Mesodermal cell (in vitro differentiated cells): ENCODE results near the gene ANKMY2.

ENCODE experiments used
- H3K27ac ChIP-seq: 2 replicates; pipeline ENCODE4 v1.7.0; 2013; ENCODE audit warnings: mild to moderate bottlenecking, low read depth, low read length, moderate library complexity; ENCODE audit not compliant: severe bottlenecking
- H3K36me3 ChIP-seq: 2 replicates; pipeline ENCODE4 v1.7.1; 2013; ENCODE audit warnings: mild to moderate bottlenecking, low read length, moderate library complexity; ENCODE audit not compliant: control insufficient read depth, insufficient read depth
- H3K4me1 ChIP-seq: one replicate; pipeline ENCODE4 v1.7.1; 2013; ENCODE audit warnings: mild to moderate bottlenecking, low read length; ENCODE audit not compliant: insufficient read depth, control insufficient read depth, poor library complexity, severe bottlenecking
- H3K4me3 ChIP-seq: 2 replicates; pipeline ENCODE4 v1.7.0; 2013; ENCODE audit warnings: low read length, control low read depth, mild to moderate bottlenecking; ENCODE audit not compliant: insufficient read depth, poor library complexity, severe bottlenecking; ENCODE audit errors: extremely low read depth
- H3K9me3 ChIP-seq: 2 replicates; pipeline ENCODE4 v1.7.1; 2013; ENCODE audit warnings: mild to moderate bottlenecking, low read length, moderate library complexity; ENCODE audit not compliant: control insufficient read depth
- WGBS, 2 experiments: methylation state at CpG; one replicate each; pipeline ENCODE4 v1.1.5; 2013; ENCODE audit warnings: missing lambda C conversion rate in 2 of 2; ENCODE audit not compliant: insufficient coverage in 2 of 2; 5-methylcytosine and 5-hydroxymethylcytosine counted together

The ANKMY2 gene

GRCh38 chr7:16619979-16620408 lies 25.6 kb downstream of the ANKMY2 start:
- Histone ChIP-seq H3K27ac (no peak overlapping the region), H3K4me3 (no peak overlapping the region), H3K9me3 (no peaks in the 10 kb centered on the region), H3K4me1 (no peaks in the 10 kb centered on the region), H3K36me3 (peaks cover 45% of the 10 kb centered on the region)
- no CpG with 5 or more reads among the region's 2 CpGs for WGBS, 2 experiments

GRCh38 chr7:16616542-16616941 lies 29.0 kb downstream of the ANKMY2 start:
- no peak overlapping the region for H3K27ac ChIP-seq
- no peaks in the 10 kb centered on the region for H3K9me3 ChIP-seq
- WGBS, 2 experiments, result 84 to 90% methylated on average over 15 to 17 of the region's 18 CpGs
- peaks cover 33% of the 10 kb centered on the region for H3K36me3 ChIP-seq
- H3K4me3 ChIP-seq, result no peak overlapping the region
- H3K4me1 ChIP-seq, result no peaks in the 10 kb centered on the region

GRCh38 chr7:16616122-16616521 lies 29.4 kb downstream of the ANKMY2 start:
- Histone ChIP-seq H3K4me3 (no peak overlapping the region), H3K9me3 (no peaks in the 10 kb centered on the region), H3K27ac (no peak overlapping the region), H3K36me3 (peaks cover 31% of the 10 kb centered on the region), H3K4me1 (no peaks in the 10 kb centered on the region)
- WGBS, 2 experiments, result 80% methylated on average over 1 to 2 of the region's 4 CpGs

GRCh38 chr7:16615228-16615627 lies 30.3 kb downstream of the ANKMY2 start:
- H3K9me3 ChIP-seq, result no peaks in the 10 kb centered on the region
- 63 to 65% methylated on average over 4 of the region's 5 CpGs for WGBS, 2 experiments
- H3K36me3 ChIP-seq, result peaks cover 28% of the 10 kb centered on the region
- H3K4me1 ChIP-seq, result no peaks in the 10 kb centered on the region
- H3K27ac ChIP-seq, result no peak overlapping the region
- no peak overlapping the region for H3K4me3 ChIP-seq

- WGBS, 2 experiments, result 86 to 100% methylated on average over 2 of the region's 2 CpGs
- Histone ChIP-seq H3K4me1 (no peaks in the 10 kb centered on the region), H3K27ac (no peak overlapping the region), H3K4me3 (no peak overlapping the region), H3K9me3 (no peaks in the 10 kb centered on the region), H3K36me3 (peaks cover 39% of the 10 kb centered on the region)
Measured at GRCh38 chr7:16611711-16612110, 33.8 kb downstream of the ANKMY2 start.

- Histone ChIP-seq H3K4me3 (no peak overlapping the region), H3K9me3 (no peaks in the 10 kb centered on the region), H3K36me3 (peaks cover 39% of the 10 kb centered on the region), H3K27ac (no peak overlapping the region), H3K4me1 (no peaks in the 10 kb centered on the region)
- 83 to 96% methylated on average over 1 to 4 of the region's 4 CpGs for WGBS, 2 experiments
Measured at GRCh38 chr7:16609842-16610450, 35.6 kb downstream of the ANKMY2 start.

GRCh38 chr7:16606704-16607103 lies 38.9 kb downstream of the ANKMY2 start:
- 85 to 90% methylated on average over 2 to 3 of the region's 3 CpGs for WGBS, 2 experiments
- Histone ChIP-seq H3K4me1 (no peaks in the 10 kb centered on the region), H3K36me3 (peaks cover 60% of the 10 kb centered on the region), H3K9me3 (no peaks in the 10 kb centered on the region), H3K4me3 (no peak overlapping the region), H3K27ac (no peak overlapping the region)

- H3K36me3 ChIP-seq, result peaks cover 73% of the 10 kb centered on the region
- no peak overlapping the region for H3K27ac ChIP-seq
- WGBS, 2 experiments, result 87% methylated on average over 3 of the region's 3 CpGs; no CpG with 5 or more reads in 1 of the 2 experiments
- no peak overlapping the region for H3K4me3 ChIP-seq
- no peaks in the 10 kb centered on the region for H3K9me3 ChIP-seq
- no peaks in the 10 kb centered on the region for H3K4me1 ChIP-seq
Measured at GRCh38 chr7:16604054-16604453, 41.5 kb downstream of the ANKMY2 start.

GRCh38 chr7:16603633-16604032 lies 41.9 kb downstream of the ANKMY2 start:
- Histone ChIP-seq H3K36me3 (peaks cover 69% of the 10 kb centered on the region), H3K27ac (no peak overlapping the region), H3K9me3 (no peaks in the 10 kb centered on the region), H3K4me1 (no peaks in the 10 kb centered on the region), H3K4me3 (no peak overlapping the region)

GRCh38 chr7:16599860-16600259 lies 45.7 kb downstream of the ANKMY2 start:
- peaks cover 52% of the 10 kb centered on the region for H3K36me3 ChIP-seq
- H3K4me1 ChIP-seq, result no peaks in the 10 kb centered on the region
- no peaks in the 10 kb centered on the region for H3K9me3 ChIP-seq
- no peak overlapping the region for H3K27ac ChIP-seq
- H3K4me3 ChIP-seq, result no peak overlapping the region
- 93 to 96% methylated on average over 7 of the region's 7 CpGs for WGBS, 2 experiments

- Histone ChIP-seq H3K4me3 (no peak overlapping the region), H3K27ac (no peak overlapping the region), H3K4me1 (peaks cover 6% of the 10 kb centered on the region), H3K36me3 (peaks cover 38% of the 10 kb centered on the region), H3K9me3 (no peaks in the 10 kb centered on the region)
- WGBS, 2 experiments, result 100% methylated on average over 1 of the region's 4 CpGs; no CpG with 5 or more reads in 1 of the 2 experiments
Measured at GRCh38 chr7:16598015-16598414, 47.5 kb downstream of the ANKMY2 start.
